Ovary (tissue), 3 donors: Measurements from ENCODE around the gene B2M.

Source experiments
- CTCF ChIP-seq, 3 donors: fragments of 450-650 bp in 2 of 3; fragments of 200-600 bp in 1 of 3; IDR thresholded peaks; one replicate each; pipeline versions ENCODE4 v1.5.1 to v1.8.0; 2016 to 2022; ENCODE audit warnings: antibody characterized with exemption in 3 of 3, mild to moderate bottlenecking in 1 of 3
- EP300 ChIP-seq: sonication (generic); formaldehyde crosslinking; IDR thresholded peaks from one replicate; pipeline ENCODE4 v1.6.1; 2017; ENCODE audit warnings: antibody characterized with exemption
- POLR2A ChIP-seq: fragments of 450-650 bp; IDR thresholded peaks from one replicate; pipeline ENCODE4 v1.6.1; 2017; ENCODE audit warnings: antibody characterized with exemption, mild to moderate bottlenecking, moderate library complexity
- donor health status: DM: no; HTN: no; CAD: no.

- no peak for TF ChIP-seq CTCF (IDR thresholded peaks at IDR 0.05)
- no peak for TF ChIP-seq POLR2A
- TF ChIP-seq EP300: no peak
Measured at GRCh38 chr15:44715142-44715796, 4.0 kb downstream of the B2M start.
